Activated CD8-positive, alpha-beta memory T cell treated with anti-CD3 and anti-CD28 coated beads, Interleukin-2, amount 50 U/mL, for 4 hours (primary cell): Measurements from ENCODE around the gene EIF3F.

Source experiments
- DNase-seq: peaks from one replicate; pipeline ENCODE4 v3.0.0-alpha.2; 2020

EIF3F gene

GRCh38 chr11:8040261-8040920, 53.3 kb downstream of the EIF3F start:
- DNase-seq = no peak

- no peak for DNase-seq
Observed at GRCh38 chr11:8040921-8041285, 53.8 kb downstream of the EIF3F start.

DNA sequence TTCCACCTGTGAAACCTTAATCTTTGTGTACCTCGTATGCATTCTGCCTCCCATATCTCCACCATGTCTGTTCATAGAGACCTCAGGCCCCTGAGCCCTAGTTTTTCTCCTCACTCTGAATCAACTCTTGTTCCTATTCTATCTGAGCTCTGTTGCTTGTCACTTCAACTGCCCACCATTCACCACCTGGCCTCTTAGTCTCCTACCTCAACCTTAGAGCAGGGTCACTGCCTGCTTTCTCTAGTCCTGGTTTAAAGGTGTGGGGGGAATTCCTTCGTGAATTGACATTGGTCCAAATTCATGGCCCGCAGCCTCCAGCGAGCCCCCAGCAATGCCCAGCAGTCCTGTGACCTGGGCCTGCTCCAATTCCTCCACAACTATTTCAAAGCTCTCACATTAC, 54.4 kb downstream of the EIF3F start:
- DNase-seq = no peak

DNA sequence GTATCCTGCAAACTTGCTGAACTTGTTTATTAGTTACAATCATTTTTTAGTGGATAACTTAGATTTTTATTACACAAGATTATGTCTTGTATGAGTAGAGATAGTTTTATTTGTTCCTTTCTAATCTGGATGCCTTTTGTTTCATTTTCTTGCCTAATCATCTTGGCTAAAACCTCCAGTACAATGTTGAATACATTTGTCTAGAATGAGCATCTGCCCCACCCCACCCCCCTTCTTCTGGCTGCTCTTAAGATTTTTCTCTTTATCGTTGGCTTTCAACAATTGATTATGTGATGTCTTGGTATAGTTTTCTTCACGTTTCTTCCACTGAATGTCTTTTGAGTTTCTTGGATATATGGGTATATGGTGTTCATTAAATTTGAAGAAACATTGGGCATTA, 56.6 kb downstream of the EIF3F start:
- DNase-seq = no peak

DNA sequence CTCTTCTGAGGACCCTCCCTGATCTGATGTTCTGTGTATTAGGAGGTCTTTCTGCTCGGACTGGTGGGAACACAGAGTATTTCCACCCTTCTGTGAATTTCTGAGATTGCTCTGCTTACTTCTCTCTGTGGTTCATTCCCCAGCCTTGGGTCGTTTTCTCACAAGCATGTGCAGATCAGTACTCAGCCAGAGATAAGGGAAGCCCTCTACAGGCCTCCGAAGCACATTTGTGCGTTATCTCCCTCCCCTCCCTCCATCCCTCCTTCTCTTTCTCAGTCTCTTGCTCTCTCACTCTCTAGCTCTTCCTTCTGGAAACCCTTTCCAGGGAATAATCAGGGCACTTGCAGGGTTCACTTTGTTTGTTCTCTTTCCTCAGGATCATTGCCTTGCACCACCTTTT, 58.7 kb downstream of the EIF3F start:
- no peak for DNase-seq

GRCh38 chr11:8047382-8047781, 60.2 kb downstream of the EIF3F start:
- DNase-seq = no peak

- no peak for DNase-seq
Observed at GRCh38 chr11:8049084-8049483, 61.9 kb downstream of the EIF3F start.
